Measurements from ENCODE around the gene INTS12.
A peak's percentile ranks its signal among the peaks of the same experiment; 100 is the strongest.

Gene INTS12

DNA sequence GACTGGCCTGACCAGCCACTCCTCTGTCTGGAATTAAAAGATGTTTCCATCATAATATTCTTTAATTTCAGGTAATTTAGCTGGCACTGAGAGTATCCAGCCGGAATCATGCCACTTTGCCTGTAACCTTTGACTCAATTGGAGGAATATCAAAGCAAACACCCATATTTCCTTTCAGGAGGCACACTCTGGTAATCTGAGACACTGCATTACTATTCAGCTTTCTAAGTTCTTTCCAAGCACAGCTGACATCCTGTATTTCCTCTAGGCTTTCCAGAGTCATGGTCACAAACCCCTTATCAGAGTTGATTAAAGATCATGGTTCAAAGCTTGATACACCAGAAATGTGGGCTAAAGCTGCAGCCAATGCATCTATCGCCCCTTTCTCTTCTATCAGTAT is 29.3 kb downstream of the INTS12 start:
- DNase-seq, result no peak

DNA sequence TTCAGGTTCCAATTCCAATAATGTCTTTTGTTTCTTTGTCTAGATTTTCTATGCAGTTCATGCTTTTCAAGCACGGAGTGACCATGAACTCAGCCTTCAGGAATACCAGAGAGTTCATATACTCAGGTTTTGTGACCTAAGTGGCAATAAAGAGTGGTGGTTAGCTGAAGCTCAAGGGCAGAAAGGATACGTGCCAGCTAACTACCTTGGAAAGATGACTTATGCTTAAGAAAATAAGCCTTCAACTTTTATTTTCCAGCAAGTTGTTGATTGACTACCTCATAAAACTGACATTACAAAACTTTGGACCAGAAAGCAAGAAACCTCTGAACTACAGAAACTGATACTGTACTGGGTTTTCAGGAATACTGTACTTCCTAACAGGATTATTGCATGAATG is 30.8 kb downstream of the INTS12 start:
- DNase-seq, result no peak

DNA sequence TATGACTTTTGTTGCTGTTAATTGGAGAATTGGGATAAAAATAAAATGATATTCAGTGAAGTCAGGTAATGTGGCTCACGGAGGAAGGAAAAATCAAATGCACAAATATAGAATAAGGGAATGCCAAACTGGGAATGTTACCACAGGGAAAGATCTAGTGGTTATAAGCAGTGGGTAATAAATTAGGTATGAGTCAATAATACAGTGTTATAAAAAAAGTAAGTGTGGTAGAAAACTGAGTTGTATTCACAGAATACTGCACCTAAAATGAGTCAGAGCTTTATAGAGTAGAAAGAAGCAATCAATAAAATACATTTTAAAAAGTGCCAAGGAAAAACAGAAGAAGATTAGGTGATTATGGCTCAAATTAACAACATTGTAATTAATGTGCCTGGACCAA is 34.5 kb downstream of the INTS12 start:
- DNase-seq, result no peak

DNA sequence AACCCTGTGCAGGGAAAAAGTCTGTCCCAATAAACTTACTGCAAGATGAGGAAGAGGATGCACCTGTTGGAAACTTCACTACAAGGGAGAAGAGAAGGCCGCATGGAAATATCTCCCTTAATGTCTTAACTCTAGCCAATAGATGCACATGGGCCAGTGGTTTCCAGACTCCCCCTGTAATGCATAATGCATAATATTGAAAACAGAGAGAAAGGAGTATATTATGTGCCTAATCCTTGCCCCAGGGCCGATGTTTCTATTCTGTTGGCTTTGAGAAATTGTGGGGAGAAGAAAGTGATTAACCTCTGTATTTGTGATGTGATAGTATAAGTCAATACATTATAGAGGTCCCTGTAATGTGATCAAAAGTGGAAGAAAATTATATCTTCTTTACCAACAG is 37.2 kb downstream of the INTS12 start:
- DNase-seq, result no peak

DNA sequence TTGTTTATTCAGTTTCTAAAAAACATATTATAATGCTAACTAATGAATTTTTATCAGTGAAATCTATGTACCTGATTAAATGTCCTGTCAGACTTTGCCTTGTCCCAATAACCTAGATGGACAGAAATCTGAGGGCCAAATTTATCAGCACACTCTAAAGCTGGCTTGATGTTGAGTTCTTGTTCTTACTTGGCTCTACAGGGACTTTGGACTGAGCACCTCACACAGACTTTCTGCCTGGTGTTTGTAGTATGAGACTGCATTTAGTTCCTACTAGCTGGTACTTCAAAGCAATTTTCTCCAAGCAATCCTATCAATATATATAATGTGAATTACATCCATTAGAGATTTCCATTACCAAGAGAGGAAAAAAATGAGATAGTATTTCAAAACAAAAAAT is 37.8 kb downstream of the INTS12 start:
- DNase-seq, result no peak

DNA sequence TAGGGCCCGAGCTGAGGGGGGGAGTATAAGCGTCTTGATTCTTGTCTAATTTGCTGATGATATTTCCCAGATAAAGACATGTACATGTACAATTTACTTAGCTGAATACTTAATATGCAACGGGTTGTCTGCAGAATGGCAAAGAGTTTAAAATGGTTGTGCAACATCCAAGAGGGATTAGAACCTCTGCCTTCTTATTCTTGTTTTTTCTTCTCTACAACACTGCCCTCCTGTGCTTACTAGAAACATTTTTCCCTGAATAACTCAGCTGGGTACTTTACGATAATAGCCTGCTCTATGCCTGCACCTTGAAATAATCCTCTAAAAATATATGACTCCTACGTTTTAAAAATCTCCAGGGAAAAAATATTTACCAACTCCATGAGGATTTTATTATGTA is 41.8 kb downstream of the INTS12 start:
- no peak for DNase-seq

DNA sequence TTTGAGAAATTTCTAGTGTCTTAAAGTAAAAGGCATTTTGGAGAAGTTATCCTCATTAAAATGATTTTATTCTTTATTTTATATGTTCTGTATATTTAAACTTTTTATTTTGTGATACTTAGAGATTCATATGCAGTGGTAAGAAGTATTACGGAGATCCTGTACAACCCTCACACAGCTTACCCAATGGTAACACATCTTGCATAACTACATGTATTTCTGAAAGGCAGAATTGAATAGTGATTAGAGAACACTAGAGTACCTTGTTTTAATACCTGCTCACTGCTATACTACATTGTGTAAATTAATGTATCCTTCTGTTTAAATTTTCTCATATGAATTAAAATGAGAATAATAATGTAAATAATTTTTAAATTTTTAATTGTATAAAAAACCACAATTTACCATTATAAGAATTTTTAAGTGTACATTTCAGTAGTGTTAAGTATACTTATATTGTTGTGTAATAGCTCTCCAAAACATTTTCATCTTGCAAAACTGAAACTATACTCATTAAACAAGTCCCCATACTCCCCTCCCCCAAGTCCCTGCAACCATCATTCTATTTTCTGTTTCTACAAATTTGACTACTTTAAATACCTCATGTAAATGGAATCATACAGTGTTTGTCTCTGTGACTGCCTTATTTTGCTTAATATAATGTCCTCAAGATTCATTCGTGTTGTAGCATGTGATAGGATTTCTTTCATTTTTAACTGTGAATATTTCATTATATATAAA is 45.4 kb downstream of the INTS12 start:
- DNase-seq, result no peak

DNA sequence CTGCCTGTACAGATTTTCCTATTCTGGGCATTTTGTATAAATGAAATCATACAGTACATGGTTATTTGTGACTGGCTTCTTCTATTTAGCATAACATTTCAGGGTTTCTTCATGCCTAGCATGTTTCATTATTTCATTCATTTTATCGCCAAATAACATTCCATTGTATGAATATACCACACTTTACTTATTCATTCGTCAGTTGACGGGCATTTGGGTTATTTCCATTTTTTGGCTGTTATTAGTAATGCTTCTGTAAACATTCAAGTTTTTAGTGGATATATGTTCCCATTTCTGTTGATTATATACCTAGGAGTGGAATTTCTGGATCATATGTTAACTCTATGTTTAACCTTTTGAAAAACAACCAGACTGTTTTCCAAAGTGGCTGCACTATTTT is 47.5 kb downstream of the INTS12 start:
- DNase-seq, result no peak

DNA sequence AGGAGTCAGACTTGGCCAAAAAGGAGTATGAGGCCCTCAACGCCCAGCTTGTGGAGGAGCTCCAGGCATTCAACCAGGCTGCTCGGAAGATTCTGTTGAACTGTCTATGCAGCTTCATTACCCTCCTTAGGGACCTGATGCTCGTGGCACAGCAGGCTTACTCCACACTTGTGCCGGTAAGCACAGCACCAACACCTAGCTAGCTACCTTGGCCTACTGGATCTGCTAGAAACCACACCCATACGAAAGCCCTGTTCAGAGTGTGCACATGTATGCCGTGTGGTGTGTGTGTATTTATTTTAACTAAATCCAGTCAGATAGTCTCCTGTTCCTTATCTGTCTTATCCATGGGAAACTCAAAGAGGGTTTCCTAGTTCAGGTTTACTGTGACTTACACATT is 49.3 kb downstream of the INTS12 start:
- no peak for DNase-seq

DNA sequence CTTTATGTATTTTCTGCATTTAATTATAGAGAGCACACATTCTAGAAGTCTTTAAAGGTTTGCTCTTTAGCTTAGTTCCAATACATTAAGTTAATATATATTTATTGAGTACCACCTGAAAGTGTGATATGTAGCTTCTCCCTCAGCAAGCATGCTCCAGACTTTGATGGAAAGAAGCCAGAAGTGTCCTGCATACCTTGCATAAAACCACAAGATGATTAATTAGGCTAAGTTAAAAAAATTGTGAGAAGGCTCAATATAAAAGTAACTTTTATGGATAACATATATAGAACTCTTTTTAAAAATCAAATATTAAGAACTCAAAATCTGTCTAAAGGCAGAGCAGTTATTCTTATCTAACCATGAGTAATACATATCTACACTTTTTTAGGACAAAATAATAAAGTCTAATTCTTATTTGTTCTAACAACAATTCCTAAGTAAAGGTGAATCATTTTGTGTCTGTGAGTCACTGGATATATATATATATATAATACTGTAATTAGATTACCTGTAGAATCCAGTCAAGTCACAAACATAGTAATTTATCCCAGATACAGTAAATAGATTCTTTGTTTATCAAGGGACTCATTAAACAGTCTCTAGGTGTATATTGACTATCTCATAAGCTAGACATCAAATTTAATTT is 51.2 kb downstream of the INTS12 start:
- DNase-seq, result no peak

DNA sequence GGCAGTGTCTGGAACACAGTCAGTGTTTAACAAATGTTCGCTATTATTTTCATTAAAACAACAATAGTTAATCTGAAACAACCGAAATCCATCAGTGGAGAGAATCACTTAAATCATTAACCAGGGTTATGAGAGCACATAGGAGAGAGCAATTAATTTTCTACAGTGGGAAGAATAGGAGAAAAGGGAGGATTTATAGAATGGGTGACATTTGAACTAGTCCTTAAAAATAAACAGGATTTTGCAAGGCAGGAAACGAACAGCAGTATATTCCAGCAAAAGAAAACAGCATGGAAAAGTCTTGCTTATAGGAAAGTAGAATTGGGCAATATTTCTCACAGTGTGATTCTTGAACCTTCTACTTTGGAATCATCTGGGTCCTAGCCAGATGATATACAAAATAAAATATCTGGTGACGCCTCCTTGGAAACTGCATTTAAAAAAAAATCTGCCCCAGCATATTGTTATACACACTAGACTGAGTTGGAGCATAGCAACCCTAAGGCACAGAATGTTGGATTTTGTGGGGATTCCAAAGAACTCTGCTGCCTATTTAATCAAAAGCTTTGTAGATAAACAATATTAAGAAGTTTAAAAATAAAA is 56.1 kb downstream of the INTS12 start:
- no peak for DNase-seq

DNA sequence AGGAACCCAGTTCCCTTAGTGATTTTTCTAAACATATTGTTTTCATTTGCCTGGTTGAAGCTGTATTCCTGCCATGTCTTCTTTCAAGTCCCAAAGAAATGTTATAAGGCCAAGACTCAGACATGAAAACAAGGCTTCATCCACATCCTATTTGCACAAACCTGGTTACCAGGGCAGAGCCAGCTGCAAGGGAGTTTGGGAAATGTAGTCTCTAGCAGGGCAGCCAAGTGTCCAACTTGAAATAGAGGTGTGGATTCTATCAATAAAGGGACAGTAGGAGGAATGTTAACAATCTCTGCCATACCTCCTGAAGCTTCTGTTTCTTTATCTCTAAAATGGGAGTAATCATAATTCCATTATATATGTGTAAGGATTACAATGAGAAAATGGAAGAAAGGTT is 56.6 kb downstream of the INTS12 start:
- DNase-seq, result no peak

DNA sequence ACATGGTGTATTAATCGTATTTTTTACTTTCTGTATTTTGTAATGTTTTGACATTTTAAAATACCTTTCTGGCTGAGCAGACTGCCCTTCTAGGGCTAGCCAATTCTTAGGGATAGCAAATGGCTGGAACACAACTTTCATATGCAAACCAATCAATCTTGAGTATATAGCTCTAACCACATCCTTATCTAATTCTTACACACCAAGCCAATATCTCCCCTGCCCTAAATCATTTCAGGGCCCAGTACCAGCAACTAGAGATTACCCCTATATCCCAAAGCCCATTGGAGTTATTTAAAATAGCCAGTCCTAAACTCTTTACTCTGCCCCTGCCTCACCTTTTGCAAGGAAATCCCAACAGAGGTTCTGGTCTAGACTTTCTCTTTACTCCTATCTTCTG is 58.3 kb downstream of the INTS12 start:
- no peak for DNase-seq

DNA sequence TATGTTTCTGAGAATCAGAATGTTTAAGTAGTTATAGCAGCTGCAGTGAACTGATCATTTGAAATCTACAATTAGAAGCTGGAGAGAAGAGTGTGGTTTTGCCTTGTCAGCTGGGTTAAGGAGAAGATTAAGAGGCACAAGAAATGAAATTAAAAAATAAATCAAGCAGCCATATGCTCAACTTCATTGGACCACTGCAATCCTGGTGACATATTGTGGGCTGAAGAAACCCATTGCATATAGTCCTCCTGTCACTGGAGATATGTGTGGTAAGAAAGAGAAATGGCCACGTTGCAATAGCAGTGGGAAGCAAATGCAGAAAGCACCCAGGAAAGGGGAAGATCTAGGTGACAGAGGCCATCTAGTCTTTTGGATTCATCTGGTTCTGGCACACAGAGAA is 63.0 kb downstream of the INTS12 start:
- DNase-seq, result no peak

DNA sequence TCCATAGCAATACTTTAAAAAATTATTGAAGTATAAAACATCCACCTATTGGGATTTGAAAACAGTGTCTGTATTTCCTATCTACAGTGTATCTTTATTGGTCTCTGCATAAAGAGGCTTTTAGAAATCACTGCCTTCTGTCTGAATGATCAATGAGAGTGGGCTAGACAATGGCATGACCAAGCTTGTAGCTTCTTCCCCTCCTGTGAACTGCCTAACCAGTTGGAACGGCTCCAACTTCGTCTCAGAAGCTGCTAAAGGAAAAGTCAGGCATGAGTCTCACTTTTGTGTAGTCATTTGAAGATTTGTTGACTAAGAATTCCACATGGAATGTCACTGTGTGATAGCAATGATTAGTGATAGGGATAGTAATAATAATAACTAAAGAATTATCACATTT is 64.2 kb downstream of the INTS12 start:
- no peak for DNase-seq

DNA sequence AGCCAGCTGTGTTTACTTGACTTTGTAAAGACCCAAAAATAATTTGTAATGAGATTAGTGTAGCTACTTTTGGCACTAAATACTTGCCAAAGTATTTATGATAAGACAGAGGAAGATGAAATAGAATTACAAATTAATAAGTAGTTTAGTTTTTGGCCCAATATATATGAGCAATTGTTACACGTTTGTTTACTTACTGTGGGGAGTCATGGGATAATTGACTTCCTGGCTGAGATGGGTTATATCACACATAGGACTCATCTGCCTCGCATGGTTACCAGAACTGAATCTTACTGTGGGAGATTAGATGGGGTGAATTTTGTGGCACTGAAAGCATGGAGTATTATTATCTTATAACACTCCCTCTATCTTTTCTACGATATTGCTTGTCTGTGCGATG is 66.6 kb downstream of the INTS12 start:
- DNase-seq, result no peak

DNA sequence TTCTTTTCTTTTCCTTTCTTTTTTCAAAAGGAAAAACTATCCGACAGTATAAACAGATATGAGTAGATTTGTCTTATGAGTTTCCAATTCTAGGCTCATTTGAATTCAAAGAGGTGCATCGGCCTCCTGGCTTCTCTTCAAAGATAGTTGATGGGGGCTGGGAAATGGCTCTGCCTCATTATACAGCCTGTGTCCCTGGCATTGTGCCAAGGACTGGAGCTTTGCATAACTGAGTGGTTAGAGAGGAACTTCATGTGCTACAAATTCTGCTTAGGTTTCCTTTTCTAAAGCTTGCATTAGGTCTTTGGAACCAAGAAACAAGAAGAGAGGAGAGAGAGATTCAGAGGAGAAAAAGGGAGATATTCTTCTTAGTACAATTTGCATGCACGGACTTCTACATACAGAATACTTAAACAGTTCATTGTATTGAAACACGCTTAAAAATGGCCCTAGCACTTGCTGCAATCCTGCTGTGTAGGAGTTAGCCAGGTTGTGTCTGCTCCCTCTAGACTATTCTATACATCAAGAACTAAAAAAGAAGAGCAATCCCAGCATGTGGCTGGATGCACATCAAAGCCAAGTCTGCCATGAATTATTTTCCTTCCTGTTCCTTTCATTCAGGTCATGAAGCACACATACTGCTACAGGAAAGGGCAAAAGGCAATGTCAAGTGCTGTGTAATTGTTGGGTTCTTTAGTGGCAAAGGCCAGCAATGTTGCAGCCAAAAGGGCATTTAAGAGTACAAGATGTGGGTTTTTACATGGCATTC is 70.9 kb downstream of the INTS12 start:
- peak; percentile 5 for DNase-seq

DNA sequence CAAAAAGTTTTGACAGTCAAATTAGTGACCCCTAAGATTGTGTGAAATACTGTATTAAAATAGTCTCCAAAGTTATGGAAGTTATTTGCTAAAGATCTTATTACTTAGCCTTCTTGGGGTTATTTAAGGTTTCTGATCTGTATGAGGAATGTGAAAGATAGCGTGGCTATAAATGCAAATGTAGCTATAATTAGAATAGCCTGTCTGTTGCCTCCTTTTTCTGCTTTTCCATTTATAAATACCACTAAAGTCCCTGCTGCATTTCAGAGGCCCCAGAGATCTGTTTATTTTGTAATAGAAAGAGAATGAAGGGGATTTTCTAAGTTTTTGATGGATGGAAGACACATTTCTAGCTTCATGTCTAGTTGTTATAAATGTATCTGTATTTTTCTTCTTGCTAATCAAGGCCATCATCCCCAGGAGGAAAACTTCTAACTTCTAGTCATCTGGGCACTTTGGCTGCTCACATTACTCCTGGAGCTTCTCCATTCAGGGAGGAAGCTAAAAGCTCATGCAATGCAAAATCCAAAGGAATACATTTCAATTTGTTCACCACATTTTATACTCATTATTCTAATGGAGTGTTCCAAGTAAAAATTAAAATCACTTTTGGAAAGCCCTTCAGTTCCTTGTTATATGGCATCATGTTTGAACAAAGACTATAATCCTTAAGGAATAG is 73.9 kb downstream of the INTS12 start:
- DNase-seq, result no peak

DNA sequence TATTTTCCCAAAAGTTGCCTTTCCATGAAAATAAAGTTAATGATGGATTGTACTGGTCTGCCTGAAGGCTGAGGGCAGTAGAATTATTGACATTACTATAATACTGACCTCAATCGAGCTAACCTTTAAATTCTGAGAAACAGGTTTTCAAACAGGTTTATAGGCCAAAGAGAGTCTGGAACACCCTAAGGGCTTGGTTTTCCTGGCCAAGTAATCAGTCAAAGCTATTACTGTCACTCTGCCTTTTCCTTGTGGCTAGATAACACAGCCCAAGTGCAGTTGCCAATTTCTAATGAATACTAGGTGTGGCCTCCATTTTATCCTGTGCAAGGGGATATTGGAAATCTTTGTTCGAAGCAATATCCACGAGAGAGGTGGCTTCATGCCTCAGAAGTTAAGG is 75.2 kb downstream of the INTS12 start:
- DNase-seq, result no peak

Data from stimulated activated CD4-positive, alpha-beta T cell treated with anti-CD3 and anti-CD28 coated beads, Interleukin-15, amount 100 ng/mL, for 24 hours (primary cell).